LHCN-M2 (cell line): Measurements from ENCODE around the gene IFNE. TPM values are rescaled to one million over a fixed set of nuclear protein-coding genes. Genes with fewer than 3 reads are reported as not detected.

Experiments
- DNase-seq: peaks from one replicate; pipeline ENCODE4 v3.0.0-alpha.2; 2012; ENCODE audit warnings: low read depth
- polyA plus RNA-seq: library from polyadenylated mRNA; unstranded; fragments of >200 nt; gene quantifications from one replicate; pipeline ENCODE4 v1.2.1, GENCODE V29; 2012; ENCODE audit warnings: missing spikeins
- total RNA-seq: library from RNA; depleted of rRNA; stranded (reverse); fragments of >200 nt; gene quantifications from 2 replicates; pipeline ENCODE4 v1.2.3, GENCODE V29; 2014; rRNA removed

IFNE gene
- 0.75 and 1.7 TPM in 2 replicates for total RNA-seq
- 0.13 TPM for polyA plus RNA-seq

- no peak for DNase-seq
These were observed at the start of gene IFNE for GRCh38 chr9:21482213-21482612. Gene IFNE, minus strand, starts transcription at chr9:21482313. Its CDS starts 619 bp downstream, at chr9:21481694.

GRCh38 chr9:21528123-21528808 is 46.2 kb upstream of the IFNE start:
- no peak for DNase-seq

GRCh38 chr9:21527579-21527978 is 45.5 kb upstream of the IFNE start:
- no peak for DNase-seq

GRCh38 chr9:21525174-21525573 is 43.1 kb upstream of the IFNE start:
- DNase-seq, result no peak

- no peak for DNase-seq
These were observed 42.2 kb upstream of the IFNE start for GRCh38 chr9:21524099-21524830.

GRCh38 chr9:21523021-21524014 is 41.2 kb upstream of the IFNE start:
- DNase-seq, result no peak

- no peak for DNase-seq
These were observed 40.2 kb upstream of the IFNE start for GRCh38 chr9:21522348-21522747.

- DNase-seq, result no peak
These were observed 39.3 kb upstream of the IFNE start for GRCh38 chr9:21521448-21521847.

GRCh38 chr9:21520501-21521228 is 38.6 kb upstream of the IFNE start:
- DNase-seq, result no peak

- no peak for DNase-seq
These were observed 37.8 kb upstream of the IFNE start for GRCh38 chr9:21519855-21520434.

- DNase-seq, result no peak
These were observed 34.7 kb upstream of the IFNE start for GRCh38 chr9:21516796-21517195.

GRCh38 chr9:21513431-21513830 is 31.3 kb upstream of the IFNE start:
- no peak for DNase-seq

GRCh38 chr9:21510806-21511205 is 28.7 kb upstream of the IFNE start:
- DNase-seq, result no peak

GRCh38 chr9:21507483-21507790 is 25.3 kb upstream of the IFNE start:
- DNase-seq, result no peak

GRCh38 chr9:21506626-21507482 is 24.7 kb upstream of the IFNE start:
- DNase-seq, result peak; percentile 86

GRCh38 chr9:21505425-21506179 is 23.5 kb upstream of the IFNE start:
- DNase-seq, result peak; percentile 13

GRCh38 chr9:21504894-21505293 is 22.8 kb upstream of the IFNE start:
- no peak for DNase-seq

GRCh38 chr9:21504113-21504512 is 22.0 kb upstream of the IFNE start:
- no peak for DNase-seq

GRCh38 chr9:21502586-21502985 is 20.5 kb upstream of the IFNE start:
- DNase-seq, result peak; percentile 15
